Sigmoid colon (tissue), 7 donors: ENCODE measurements around the gene CENPE. TPM values are rescaled to one million over a fixed set of nuclear protein-coding genes. Genes with fewer than 3 reads are reported as not detected.

Experiments
- DNase-seq: peaks from one replicate; pipeline ENCODE4 v3.0.0-alpha.2; 2019
- H3K27ac ChIP-seq, 4 donors: fragments of 200-600 bp; sonication (generic); one replicate each; pipeline ENCODE4 v1.5.1; 2016 to 2019; ENCODE audit warnings: mild to moderate bottlenecking in 1 of 4
- H3K27me3 ChIP-seq, 3 donors: fragments of 200-600 bp; sonication (generic); one replicate each; pipeline ENCODE4 v1.5.1; 2019; ENCODE audit warnings: mild to moderate bottlenecking in 1 of 3
- H3K36me3 ChIP-seq, 4 donors: fragments of 200-600 bp; sonication (generic); one replicate each; pipeline ENCODE4 v1.5.1; 2016 to 2019
- H3K4me1 ChIP-seq, 4 donors: fragments of 200-600 bp; sonication (generic); one replicate each; pipeline ENCODE4 v1.5.1; 2017 to 2019
- H3K4me3 ChIP-seq, 4 donors: fragments of 200-600 bp; sonication (generic); one replicate each; pipeline ENCODE4 v1.5.1; 2017 to 2019; ENCODE audit warnings: mild to moderate bottlenecking in 2 of 4, moderate library complexity in 1 of 4
- H3K9me3 ChIP-seq, 4 donors: fragments of 200-600 bp in 3 of 4; sonication (generic) in 3 of 4; one replicate each; pipeline versions ENCODE4 v1.5.1 to v1.6.1; 2013 to 2019
- EP300 ChIP-seq, 4 donors: sonication (generic); formaldehyde crosslinking; IDR thresholded peaks; one replicate each; pipeline ENCODE4 v1.6.1; 2017; ENCODE audit warnings: antibody characterized with exemption in 4 of 4
- POLR2A ChIP-seq, 2 donors: fragments of 450-650 bp; IDR thresholded peaks; one replicate each; pipeline ENCODE4 v1.6.1; 2016; ENCODE audit warnings: antibody characterized with exemption in 2 of 2, mild to moderate bottlenecking in 2 of 2, moderate library complexity in 2 of 2
- POLR2AphosphoS5 ChIP-seq, 4 donors: sonication (generic); formaldehyde crosslinking; IDR thresholded peaks; one replicate each; pipeline ENCODE4 v1.6.1; 2017; ENCODE audit warnings: antibody characterized with exemption in 4 of 4
- WGBS, 2 donors: extraction: QIAGEN DNeasy Blood & Tissue Kit; methylation state at CpG; one replicate each; pipeline ENCODE4 v1.1.7; 2013; 5-methylcytosine and 5-hydroxymethylcytosine counted together
- intact Hi-C: fragments of 100-400 bp; cut with DNase I; formaldehyde crosslinking; loops from one replicate; pipeline ENCODE4 v1.15.1; 2023
- polyA plus RNA-seq, 3 donors: library from polyadenylated mRNA; stranded (reverse); fragments of 200-250 nt; gene quantifications; one replicate each; pipeline ENCODE4 v1.2.3, GENCODE V29; 2013
- total RNA-seq, 4 donors: library from RNA; depleted of rRNA; stranded (reverse); fragments of >200 nt; gene quantifications; one replicate each; pipeline ENCODE4 v1.1.0, GENCODE V29; 2016
- TF ChIP-seq, protein P1 (sequence below), 4 experiments: fragments of 450-650 bp in 3 of 4; fragments of 200-600 bp in 1 of 4; IDR thresholded peaks; one replicate each; pipeline ENCODE4 v1.5.1; 2016 to 2019; ENCODE audit warnings: antibody characterized with exemption in 4 of 4, mild to moderate bottlenecking in 3 of 4, moderate library complexity in 2 of 4
- donor health status: healthy with polysubstance abuse.
- donor health status: Bipolar disorder and iron deficiency.
- donor health status: healthy.

CENPE gene
- total and polyA plus RNA-seq, 7 donors, result 0.46 to 5.2 (median 1.1) TPM

- no peaks in the 10 kb centered on the region for H3K9me3 ChIP-seq
- TF ChIP-seq, protein P1, sequence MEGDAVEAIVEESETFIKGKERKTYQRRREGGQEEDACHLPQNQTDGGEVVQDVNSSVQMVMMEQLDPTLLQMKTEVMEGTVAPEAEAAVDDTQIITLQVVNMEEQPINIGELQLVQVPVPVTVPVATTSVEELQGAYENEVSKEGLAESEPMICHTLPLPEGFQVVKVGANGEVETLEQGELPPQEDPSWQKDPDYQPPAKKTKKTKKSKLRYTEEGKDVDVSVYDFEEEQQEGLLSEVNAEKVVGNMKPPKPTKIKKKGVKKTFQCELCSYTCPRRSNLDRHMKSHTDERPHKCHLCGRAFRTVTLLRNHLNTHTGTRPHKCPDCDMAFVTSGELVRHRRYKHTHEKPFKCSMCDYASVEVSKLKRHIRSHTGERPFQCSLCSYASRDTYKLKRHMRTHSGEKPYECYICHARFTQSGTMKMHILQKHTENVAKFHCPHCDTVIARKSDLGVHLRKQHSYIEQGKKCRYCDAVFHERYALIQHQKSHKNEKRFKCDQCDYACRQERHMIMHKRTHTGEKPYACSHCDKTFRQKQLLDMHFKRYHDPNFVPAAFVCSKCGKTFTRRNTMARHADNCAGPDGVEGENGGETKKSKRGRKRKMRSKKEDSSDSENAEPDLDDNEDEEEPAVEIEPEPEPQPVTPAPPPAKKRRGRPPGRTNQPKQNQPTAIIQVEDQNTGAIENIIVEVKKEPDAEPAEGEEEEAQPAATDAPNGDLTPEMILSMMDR (IDR thresholded peaks at IDR 0.05), result no peak
- no peak for TF ChIP-seq EP300 (IDR thresholded peaks at IDR 0.05)
- TF ChIP-seq POLR2AphosphoS5 (IDR thresholded peaks at IDR 0.05), result no peak
- TF ChIP-seq POLR2A (IDR thresholded peaks at IDR 0.05), result no peak
- no peaks in the 10 kb centered on the region for H3K27me3 ChIP-seq
- no peak overlapping the region for H3K4me3 ChIP-seq
- WGBS, 2 donors, result 90 to 92% methylated on average over 2 of the region's 2 CpGs
- H3K27ac ChIP-seq, result no peak overlapping the region
- peaks cover 0 to 8% (median 0%) of the 10 kb centered on the region in 4 donors for H3K36me3 ChIP-seq
- intact Hi-C loops, result no loop called here
- no peak for DNase-seq
- H3K4me1 ChIP-seq, result no peaks in the 10 kb centered on the region
Measured at GRCh38 chr4:103067841-103068547, 130.1 kb downstream of the CENPE start.

DNA sequence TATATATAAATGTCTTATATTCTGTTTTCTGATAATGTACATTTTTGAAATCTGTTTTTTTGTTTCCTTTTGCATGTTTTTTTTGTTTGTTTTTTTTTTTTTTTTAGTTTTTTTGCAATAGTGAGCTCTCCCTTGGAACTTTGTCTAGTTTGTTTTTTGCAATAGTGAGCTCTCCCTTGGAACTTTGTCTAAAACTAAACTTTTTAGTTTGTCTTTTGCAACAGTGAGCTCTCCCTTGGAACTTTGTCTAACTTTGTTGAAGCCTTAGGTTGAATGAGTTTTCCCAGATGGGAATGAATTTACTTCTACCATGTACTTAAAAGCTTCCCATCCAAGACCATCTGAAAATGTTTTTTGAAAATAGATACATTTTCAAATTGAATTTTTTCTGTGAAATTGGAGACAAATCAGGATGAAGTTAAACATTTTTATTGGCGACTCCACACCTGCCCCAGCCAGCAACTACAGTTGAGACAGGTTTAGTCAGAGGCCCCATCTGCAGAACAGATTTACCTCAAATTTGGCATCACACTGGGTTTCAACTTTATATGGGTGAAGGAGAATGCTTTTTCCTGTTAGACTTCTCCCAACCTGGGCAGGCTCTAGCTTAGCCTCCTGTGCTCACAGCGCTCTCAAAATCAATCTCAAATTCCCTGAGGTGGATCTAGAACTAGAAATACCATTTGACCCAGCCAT, 137.5 kb downstream of the CENPE start:
- Histone ChIP-seq H3K36me3 (no peaks in the 10 kb centered on the region), H3K4me3 (no peak overlapping the region), H3K27me3 (no peaks in the 10 kb centered on the region), H3K9me3 (no peaks in the 10 kb centered on the region), H3K4me1 (no peaks in the 10 kb centered on the region), H3K27ac (no peak overlapping the region)
- no peak for DNase-seq
- intact Hi-C loops, result no loop called here
- no peak for TF ChIP-seq EP300 (IDR thresholded peaks at IDR 0.05)
- no peak for TF ChIP-seq POLR2A (IDR thresholded peaks at IDR 0.05)
- no peak for TF ChIP-seq POLR2AphosphoS5 (IDR thresholded peaks at IDR 0.05)
- TF ChIP-seq, protein P1 (IDR thresholded peaks at IDR 0.05), result no peak
- 94 to 97% methylated on average over 2 of the region's 2 CpGs for WGBS, 2 donors

Other genes starting within 250 kb of the CENPE start
- gene SLC9B1, start 178.6 kb downstream of the CENPE start, total RNA-seq, result 1 to 10 TPM in 2 of 4 donors, under 1 TPM in 1, not detected in 1; 0.82 to 3.9 (median 1.2) TPM
- gene SLC9B1, start 178.6 kb downstream of the CENPE start, polyA plus RNA-seq, result under 1 TPM in 1 of 3 donors, not detected in 2; 0.50 TPM
- 10 to 100 TPM; 10.3 to 40.9 (median 17.1) TPM for gene SLC9B2, start 121.6 kb downstream of the CENPE start, total RNA-seq
- gene SLC9B2, start 121.6 kb downstream of the CENPE start, polyA plus RNA-seq, result 1 to 10 TPM; 1.4 to 5.4 (median 5.0) TPM
- gene BDH2, start 98.5 kb downstream of the CENPE start, total RNA-seq, result 10 to 100 TPM; 47.6 to 54.0 (median 50.2) TPM
- 10 to 100 TPM; 31.7 to 62.7 (median 56.5) TPM for gene BDH2, start 98.5 kb downstream of the CENPE start, polyA plus RNA-seq